ENCODE results near the gene LYRM1. TPM values are rescaled to one million over a fixed set of nuclear protein-coding genes. Genes with fewer than 3 reads are reported as not detected.
A peak's percentile ranks its signal among the peaks of the same experiment; 100 is the strongest.
"Not testable (repeated sequence)": the region's sequence is repeated elsewhere in the genome, so short reads cannot be mapped to it uniquely, and the experiment has no call there.

Gene LYRM1
- total and polyA plus RNA-seq, 8 donors, result 6.7 to 58.5 (median 27.8) TPM

DNA sequence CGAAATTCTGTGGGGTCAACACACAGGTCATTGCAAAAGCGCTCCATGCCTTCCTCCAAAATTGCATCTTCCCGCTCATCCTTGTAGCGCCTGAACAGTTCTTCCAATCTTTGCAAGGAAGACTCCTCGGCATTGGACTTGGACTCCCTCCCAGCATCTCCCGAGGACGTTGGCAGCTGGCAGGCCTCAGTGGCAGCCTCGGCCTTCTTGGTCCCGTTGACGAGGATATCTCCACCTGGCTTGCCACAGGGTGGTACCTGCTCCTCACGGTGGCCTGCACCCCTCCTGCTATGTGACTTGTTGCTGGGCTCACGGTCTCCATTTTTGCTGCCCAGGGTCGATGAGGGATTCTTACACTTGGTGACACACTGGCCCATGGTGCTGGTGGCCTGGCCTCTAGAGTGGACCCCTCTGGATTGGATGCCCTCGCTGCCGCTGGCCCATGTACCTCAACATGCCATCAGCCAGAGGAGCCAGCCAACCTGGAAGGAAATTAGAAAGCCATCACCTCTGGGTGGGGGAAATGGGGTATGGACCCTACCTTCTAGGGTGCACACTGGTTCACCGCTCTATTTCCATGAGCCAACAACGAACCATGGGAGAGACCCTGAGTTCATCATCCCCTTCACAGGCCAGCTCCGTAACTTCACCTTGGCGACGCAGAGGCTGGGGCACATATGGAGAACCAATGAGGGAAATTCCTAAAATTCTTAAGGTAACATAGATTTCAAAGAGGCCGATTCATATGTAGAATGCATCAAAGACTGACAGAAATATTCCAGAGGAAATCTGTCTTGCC lies 38.2 kb upstream of the LYRM1 start:
- peaks cover 15 to 43% (median 37%) of the 10 kb centered on the region in 4 donors for H3K36me3 ChIP-seq
- H3K27ac ChIP-seq, result no peak overlapping the region
- peaks cover 19 to 38% (median 29%) of the 10 kb centered on the region in 4 donors for H3K4me1 ChIP-seq
- DNase-seq, result no peak
- intact Hi-C loops (cut with DNase I; ENCODE audit: low total_unique reads), result no loop called here
- H3K4me3 ChIP-seq, result no peak overlapping the region
- TF ChIP-seq POLR2A (IDR thresholded peaks at IDR 0.05) (no peak), CTCF (IDR thresholded peaks at IDR 0.05) (no peak), POLR2AphosphoS5 (IDR thresholded peaks at IDR 0.05) (no peak), EP300 (IDR thresholded peaks at IDR 0.05) (no peak)
- WGBS, 5 donors, result 91 to 96% (median 96%) methylated on average over 18 to 21 of the region's 21 CpGs
- no peaks in the 10 kb centered on the region for H3K9me3 ChIP-seq
- H3K27me3 ChIP-seq, result no peaks in the 10 kb centered on the region

- peaks cover 15 to 32% (median 32%) of the 10 kb centered on the region in 4 donors for H3K36me3 ChIP-seq
- H3K9me3 ChIP-seq; DNase-seq; intact Hi-C loops (cut with DNase I; ENCODE audit: low total_unique reads); H3K27me3 ChIP-seq; H3K4me3 ChIP-seq: not testable (repeated sequence)
- peak overlapping the region in 1 of 5 donors; percentile 79 for H3K27ac ChIP-seq
- H3K4me1 ChIP-seq, result peaks cover 36 to 58% (median 47%) of the 10 kb centered on the region in 4 donors
- WGBS, 5 donors, result 85 to 95% (median 92%) methylated on average over 6 of the region's 6 CpGs
Observed at GRCh38 chr16:20864376-20864775, 36.2 kb upstream of the LYRM1 start.

- Histone ChIP-seq H3K4me1 (peaks cover 42 to 61% (median 56%) of the 10 kb centered on the region in 4 donors), H3K9me3 (no peaks in the 10 kb centered on the region), H3K27ac (peak overlapping the region in 4 of 5 donors; percentile 46 to 79 (median 73)), H3K4me3 (no peak overlapping the region), H3K36me3 (peaks cover 15 to 20% (median 20%) of the 10 kb centered on the region in 4 donors), H3K27me3 (no peaks in the 10 kb centered on the region)
- TF ChIP-seq POLR2A (IDR thresholded peaks at IDR 0.05) (no peak), EP300 (IDR thresholded peaks at IDR 0.05) (no peak), CTCF (IDR thresholded peaks at IDR 0.05) (no peak), POLR2AphosphoS5 (IDR thresholded peaks at IDR 0.05) (no peak)
- intact Hi-C loops (cut with DNase I; ENCODE audit: low total_unique reads), result no loop called here
- 59 to 71% (median 64%) methylated on average over 6 of the region's 6 CpGs for WGBS, 5 donors
- DNase-seq, result no peak
Observed at GRCh38 chr16:20865420-20866131, 35.0 kb upstream of the LYRM1 start.

- Histone ChIP-seq H3K9me3 (no peaks in the 10 kb centered on the region), H3K27me3 (no peaks in the 10 kb centered on the region), H3K4me1 (peaks cover 49 to 68% (median 63%) of the 10 kb centered on the region in 4 donors), H3K27ac (peak overlapping the region; percentile 8 to 79 (median 71)), H3K36me3 (peaks cover 9 to 14% (median 13%) of the 10 kb centered on the region in 4 donors), H3K4me3 (no peak overlapping the region)
- peak in 1 of 3 donors; percentile 52 for TF ChIP-seq POLR2AphosphoS5 (IDR thresholded peaks at IDR 0.05)
- TF ChIP-seq POLR2A (IDR thresholded peaks at IDR 0.05), result no peak
- peak; percentile 27 to 58 for DNase-seq
- WGBS, 5 donors, result 57 to 69% (median 60%) methylated on average over 6 of the region's 6 CpGs
- intact Hi-C loops (cut with DNase I; ENCODE audit: low total_unique reads), result no loop called here
Observed at GRCh38 chr16:20866145-20866772, 34.3 kb upstream of the LYRM1 start.

GRCh38 chr16:20866801-20867200 lies 33.8 kb upstream of the LYRM1 start:
- WGBS, 5 donors, result 62 to 77% (median 67%) methylated on average over 3 of the region's 3 CpGs
- Histone ChIP-seq H3K4me3 (no peak overlapping the region), H3K27me3 (no peaks in the 10 kb centered on the region), H3K27ac (peak overlapping the region in 4 of 5 donors; percentile 46 to 79 (median 73)), H3K36me3 (peaks cover 7 to 8% (median 8%) of the 10 kb centered on the region in 4 donors), H3K4me1 (peaks cover 54 to 73% (median 67%) of the 10 kb centered on the region in 4 donors), H3K9me3 (no peaks in the 10 kb centered on the region)
- no peak for TF ChIP-seq EP300 (IDR thresholded peaks at IDR 0.05)
- no peak for TF ChIP-seq POLR2A (IDR thresholded peaks at IDR 0.05)
- no peak for TF ChIP-seq CTCF (IDR thresholded peaks at IDR 0.05)
- no peak for TF ChIP-seq POLR2AphosphoS5 (IDR thresholded peaks at IDR 0.05)
- DNase-seq, result no peak
- intact Hi-C loops (cut with DNase I; ENCODE audit: low total_unique reads), result no loop called here
